Measurements from ENCODE around the gene ADAP1.
"Not testable (repeated sequence)": the region's sequence is repeated elsewhere in the genome, so short reads cannot be mapped to it uniquely, and the experiment has no call there.

The ADAP1 gene

GRCh38 chr7:957418-958220 lies 3.1 kb upstream of the ADAP1 start:
- no peak for DNase-seq

DNA sequence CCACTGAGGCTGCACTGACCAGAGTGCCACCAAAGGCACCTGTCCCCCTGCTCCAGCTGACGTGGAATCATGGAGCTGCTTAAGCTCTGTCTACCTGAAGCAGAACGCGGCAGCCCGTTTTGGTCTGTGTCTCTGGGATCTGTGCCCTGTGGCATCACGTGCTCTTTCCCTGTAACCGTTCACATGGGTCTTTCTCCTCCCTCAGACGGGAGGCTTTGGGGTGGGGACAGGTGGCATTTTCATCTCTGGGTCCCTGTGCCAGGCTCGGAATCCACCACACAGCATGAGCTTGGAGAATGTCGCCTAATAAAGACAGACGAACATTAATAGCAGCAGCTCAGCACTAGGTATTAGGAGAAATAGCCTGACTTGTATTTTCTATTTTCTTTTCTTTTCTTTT lies 1.6 kb upstream of the ADAP1 start:
- DNase-seq, result no peak

GRCh38 chr7:953547-954327 lies 743 bp downstream of the ADAP1 start:
- no peak for DNase-seq

DNA sequence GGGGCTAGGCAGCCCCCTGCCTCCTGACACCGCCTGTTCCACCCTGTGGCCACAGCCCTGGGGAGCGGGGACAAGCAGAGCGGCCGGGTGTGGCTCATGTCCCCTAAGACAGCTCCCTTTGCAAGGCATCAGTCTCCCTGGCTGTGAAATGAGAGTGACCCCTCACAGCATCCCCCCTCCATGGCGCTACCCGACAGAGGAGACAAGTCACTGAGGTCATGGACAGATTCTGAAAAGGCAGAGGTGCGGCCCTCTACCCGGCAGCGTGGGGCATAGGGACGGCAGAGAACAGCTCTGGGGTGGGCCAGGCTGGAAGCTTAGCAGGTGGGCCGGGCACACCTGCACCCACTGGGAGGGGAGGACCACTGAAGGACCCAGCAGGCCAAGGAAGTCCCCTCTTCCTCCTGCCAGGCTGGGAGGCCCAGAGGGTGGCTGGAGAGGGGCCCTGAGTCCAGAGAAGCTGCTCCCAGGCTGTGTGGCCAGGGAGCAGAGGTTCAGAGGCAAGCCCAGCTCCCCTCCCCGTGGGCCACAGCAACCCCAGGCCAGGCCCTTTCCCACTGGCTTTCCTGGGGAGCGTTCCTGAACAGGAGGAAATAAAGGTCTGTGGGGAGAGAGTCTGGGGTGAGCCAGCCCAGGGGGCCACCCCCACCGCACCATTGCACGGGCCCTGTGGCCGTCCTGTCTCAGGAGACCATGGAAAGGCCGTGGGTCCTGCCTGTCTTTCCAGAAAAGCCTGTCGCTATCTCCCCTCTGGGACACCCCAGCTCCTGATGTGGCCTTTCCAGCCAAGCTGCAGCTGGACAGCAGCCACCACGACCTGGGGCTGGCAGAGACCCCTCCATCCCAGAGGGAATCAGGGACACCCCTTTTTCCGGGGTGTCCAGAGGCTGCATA lies 1.7 kb downstream of the ADAP1 start:
- DNase-seq, result no peak

GRCh38 chr7:951881-952547 lies 2.5 kb downstream of the ADAP1 start:
- no peak for DNase-seq

- no peak for DNase-seq
These were observed 5.2 kb downstream of the ADAP1 start for GRCh38 chr7:949021-949934.

- DNase-seq, result no peak
These were observed 6.9 kb downstream of the ADAP1 start for GRCh38 chr7:947391-948210.

DNA sequence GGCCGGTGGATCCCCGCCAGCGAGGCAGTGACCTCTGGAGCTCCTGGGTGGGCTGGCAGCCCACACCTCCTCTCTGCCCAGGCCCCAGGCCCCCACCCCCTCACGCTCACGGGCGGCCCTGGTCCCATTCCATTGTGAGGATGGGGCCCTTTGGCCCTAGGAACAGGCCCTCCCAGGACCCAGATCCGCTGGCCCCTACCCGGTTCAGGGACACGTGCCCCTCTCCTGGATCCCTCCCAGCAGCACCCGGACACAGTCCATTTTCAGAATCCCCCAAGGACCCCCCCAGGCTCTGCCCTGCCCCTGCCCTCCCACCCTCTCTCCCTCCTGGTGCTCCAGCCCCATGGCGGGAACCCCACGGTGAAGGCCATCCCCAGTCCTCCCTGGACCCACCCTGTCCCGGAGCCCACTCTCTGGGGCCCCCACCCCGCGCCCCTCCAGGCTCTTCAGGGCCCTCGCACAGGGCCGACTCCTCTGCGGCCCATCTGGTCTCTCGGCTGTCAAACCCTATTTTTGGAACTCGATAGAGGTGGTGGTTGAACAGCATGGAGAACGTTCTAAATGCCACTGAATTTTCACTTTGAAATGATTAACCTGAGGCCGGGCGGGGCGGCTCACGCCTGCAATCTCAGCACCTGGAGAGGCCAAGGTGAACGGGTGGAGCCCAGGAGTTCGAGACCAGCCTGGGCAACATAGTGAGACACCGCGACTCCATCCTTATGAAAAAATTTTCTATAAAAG lies 8.1 kb downstream of the ADAP1 start:
- no peak for DNase-seq

DNA sequence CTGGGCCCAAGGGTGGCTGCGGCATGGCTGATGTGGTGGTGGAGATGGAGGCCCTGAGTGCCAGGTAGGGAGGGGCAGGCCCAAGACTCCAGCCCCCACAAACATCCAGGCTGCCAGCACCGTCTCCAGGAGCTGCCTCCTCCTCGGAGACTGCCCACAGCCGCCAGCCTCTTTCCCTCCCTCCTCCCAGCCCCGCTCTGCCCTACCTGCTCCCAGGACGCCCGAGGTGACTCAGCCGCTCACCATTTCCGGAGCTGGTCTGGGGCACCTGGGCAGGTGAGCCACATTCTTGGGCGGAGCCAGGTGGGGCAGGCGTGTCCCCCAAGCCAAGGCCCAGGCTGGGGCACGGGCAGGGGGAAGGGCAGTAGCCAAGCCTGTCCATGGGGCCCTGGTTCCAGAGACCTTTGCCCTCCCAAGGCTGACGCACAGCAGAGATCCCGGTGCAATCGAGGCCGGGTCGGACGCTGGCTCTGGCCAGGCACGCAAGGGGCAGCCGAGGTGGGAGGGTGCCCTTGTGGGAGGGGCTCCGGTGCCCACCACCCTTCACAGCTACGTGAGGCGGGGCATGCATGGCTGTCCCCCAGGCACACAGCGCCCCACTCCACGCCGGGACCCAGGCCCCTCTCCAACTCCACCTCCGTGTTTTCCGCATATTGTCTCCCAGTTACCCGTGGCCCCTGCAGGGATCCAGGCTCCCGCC lies 8.8 kb downstream of the ADAP1 start:
- DNase-seq, result no peak

DNA sequence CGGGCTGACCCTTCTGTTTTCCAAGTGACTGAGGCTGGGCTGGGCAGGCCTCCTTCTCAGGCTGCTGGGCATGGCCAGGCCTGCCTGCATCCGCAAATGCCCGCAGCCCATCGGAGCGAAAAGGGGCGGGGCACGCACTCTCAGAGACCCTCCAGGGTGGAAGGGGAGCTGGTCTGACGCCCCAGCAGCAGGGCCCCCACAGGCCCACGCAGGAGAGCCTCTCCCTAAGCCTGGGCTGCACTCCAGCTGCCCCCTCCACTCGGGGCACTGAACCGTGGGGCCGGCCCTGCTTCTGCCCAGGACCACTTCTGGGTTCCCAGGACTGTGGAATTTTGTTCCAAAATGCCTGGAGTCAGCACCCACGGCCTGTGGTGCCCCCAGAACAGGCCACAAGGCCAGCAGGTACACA lies 9.3 kb downstream of the ADAP1 start:
- DNase-seq, result no peak

- no peak for DNase-seq
These were observed 9.7 kb downstream of the ADAP1 start for GRCh38 chr7:944744-945143.

DNA sequence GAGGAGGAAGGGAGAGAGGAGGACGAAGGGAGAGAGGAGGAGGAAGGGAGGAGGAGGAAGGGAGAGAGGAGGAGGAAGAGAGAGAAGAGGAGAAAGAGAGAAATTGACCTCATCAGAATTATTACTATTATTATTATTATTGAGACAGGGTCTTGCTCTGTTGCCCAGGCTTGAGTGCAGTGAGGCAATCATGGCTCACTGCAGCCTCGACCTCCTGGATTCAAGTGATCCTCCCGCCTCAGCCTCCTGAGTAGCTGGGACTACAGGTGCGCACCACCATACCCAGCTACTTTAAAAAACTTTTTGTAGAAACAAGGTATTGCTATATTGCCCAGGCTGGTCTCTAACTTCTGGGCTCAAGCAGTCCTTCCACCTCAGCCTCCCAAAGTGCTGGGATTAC lies 10.7 kb downstream of the ADAP1 start:
- not testable (repeated sequence) for DNase-seq

DNA sequence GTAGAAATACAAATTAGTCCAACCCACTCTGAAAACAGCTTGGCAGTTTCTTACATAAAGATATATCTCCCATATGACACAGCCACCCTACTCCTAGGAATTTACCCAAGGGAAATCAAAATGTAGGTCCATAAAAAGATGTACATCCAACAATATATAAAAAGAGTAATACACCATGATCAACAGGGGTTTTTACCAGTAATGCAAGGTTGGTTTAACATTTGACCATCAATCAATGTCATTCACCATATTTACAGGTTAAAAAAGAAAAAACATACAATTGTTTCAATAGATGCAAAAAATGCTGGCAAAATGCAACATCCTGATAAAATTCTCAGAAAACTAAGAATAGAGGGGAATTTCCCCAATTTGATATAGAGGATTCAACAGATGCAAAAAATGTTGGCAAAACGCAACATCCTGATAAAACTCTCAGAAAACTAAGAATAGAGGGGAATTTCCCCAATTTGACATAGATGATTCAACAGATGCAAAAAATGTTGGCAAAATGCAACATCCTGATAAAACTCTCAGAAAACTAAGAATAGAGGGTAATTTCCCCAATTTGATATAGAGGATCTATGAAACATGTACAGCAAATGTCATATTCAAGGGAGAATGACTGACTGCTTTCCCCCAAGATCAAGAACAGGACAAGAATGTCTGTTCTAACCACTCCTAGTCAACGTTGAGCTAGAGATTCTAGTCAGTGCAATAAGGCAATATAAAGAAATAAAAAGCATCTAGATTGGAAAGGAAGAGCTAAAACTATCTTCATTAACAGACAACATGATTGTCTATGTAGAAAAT lies 13.7 kb downstream of the ADAP1 start:
- DNase-seq, result no peak

GRCh38 chr7:939843-940242 lies 14.6 kb downstream of the ADAP1 start:
- no peak for DNase-seq

- DNase-seq, result no peak
These were observed 15.8 kb downstream of the ADAP1 start for GRCh38 chr7:938546-939185.

DNA sequence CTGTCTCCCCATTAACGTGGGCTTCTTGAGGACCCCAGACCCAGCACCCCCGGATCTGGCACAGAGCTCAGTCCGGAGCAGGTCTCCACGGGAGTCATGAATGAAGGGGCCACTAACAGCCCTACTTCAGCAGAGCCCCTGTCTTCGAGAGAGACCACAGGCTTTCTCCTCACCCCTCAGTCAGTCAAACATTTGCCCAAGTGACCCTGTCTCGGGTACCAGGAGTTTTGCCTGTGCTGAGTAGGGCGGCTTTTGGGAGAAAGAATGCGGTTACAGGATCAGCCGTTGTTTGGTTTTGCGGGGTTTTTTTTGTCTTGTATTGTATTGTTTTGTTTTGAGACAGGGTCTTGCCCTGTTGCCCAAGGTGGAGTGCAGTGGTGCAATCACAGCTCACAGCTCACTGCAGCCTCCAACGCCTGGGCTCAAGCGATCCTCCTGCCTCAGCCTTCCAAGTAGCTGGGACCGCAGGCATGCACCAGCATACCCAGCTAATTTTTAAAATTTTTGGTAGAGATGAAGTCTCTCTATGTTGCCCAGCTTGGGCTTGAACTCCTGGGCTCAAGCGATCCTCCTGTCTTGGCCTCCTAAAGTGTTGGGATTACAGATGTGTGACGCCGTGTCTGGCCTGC lies 16.5 kb downstream of the ADAP1 start:
- no peak for DNase-seq

DNA sequence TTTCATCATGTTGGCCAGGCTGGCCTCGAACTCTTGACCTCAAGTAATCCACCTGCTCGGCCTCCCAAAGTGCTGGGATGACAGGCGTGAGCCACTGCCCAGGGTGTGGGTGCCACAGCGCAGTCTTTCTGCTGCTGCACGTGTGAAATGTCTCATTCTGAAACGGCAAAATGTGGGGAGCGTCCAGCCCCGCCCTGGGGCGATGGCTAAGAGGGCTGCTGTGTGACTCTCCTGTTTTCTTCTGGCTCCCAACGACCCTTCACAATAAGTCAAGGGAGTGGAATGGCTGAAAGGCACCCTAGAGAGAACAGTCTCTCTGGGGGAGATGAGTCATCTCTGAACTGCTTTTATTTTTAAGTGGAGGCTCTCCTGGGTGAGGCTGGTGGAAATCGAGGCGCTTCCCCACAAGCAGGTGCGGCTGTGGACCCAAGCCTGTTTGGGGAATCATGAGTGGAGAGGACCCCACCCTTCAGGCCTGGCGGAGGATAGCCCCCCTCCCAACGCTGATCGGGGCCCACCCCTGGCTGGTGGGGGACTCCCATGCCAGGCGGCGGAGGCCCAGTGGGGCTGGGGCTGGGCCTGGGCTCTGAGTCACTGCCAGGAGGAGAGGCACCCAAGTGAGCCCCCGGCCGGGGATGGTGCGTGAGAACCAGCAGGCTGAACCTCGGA lies 18.0 kb downstream of the ADAP1 start:
- DNase-seq, result no peak
